ENCODE measurements around the gene PCDHA13. TPM values are rescaled to one million over a fixed set of nuclear protein-coding genes. Genes with fewer than 3 reads are reported as not detected.

The PCDHA13 gene
- total RNA-seq, 1 donor from 2014 or later: not detected

Other genes starting within 250 kb of the PCDHA13 start
- gene CD14, start 248.9 kb upstream of the PCDHA13 start, total RNA-seq: 0.51 and 0.56 TPM in 2 replicates
- 25.6 and 28.6 TPM in 2 replicates for gene TMCO6, start 242.7 kb upstream of the PCDHA13 start, total RNA-seq
- 67.9 and 72.9 TPM in 2 replicates for gene NDUFA2, start 234.5 kb upstream of the PCDHA13 start, total RNA-seq
- gene IK, start 234.3 kb upstream of the PCDHA13 start, total RNA-seq: 117 and 120 TPM in 2 replicates
- 33.0 and 35.7 TPM in 2 replicates for gene WDR55, start 217.2 kb upstream of the PCDHA13 start, total RNA-seq
- 3.9 and 4.5 TPM in 2 replicates for gene DND1, start 208.5 kb upstream of the PCDHA13 start, total RNA-seq
- gene HARS1, start 190.8 kb upstream of the PCDHA13 start, total RNA-seq: 92.9 and 96.9 TPM in 2 replicates
- gene HARS2, start 190.7 kb upstream of the PCDHA13 start, total RNA-seq: 32.0 and 34.6 TPM in 2 replicates
- 62.0 and 63.3 TPM in 2 replicates for gene ZMAT2, start 181.7 kb upstream of the PCDHA13 start, total RNA-seq
- not detected in 2 replicates for gene PCDHA1, start 96.0 kb upstream of the PCDHA13 start, total RNA-seq
- gene PCDHA2, start 87.3 kb upstream of the PCDHA13 start, total RNA-seq: not detected in 2 replicates
- not detected in 2 replicates for gene PCDHA3, start 81.1 kb upstream of the PCDHA13 start, total RNA-seq
- gene PCDHA4, start 75.1 kb upstream of the PCDHA13 start, total RNA-seq: not detected in 2 replicates
- gene PCDHA5, start 60.5 kb upstream of the PCDHA13 start, total RNA-seq: not detected in 2 replicates
- gene PCDHA6, start 54.2 kb upstream of the PCDHA13 start, total RNA-seq: not detected in 2 replicates
- not detected in 2 replicates for gene PCDHA7, start 47.9 kb upstream of the PCDHA13 start, total RNA-seq
- gene PCDHA8, start 40.9 kb upstream of the PCDHA13 start, total RNA-seq: not detected in 2 replicates
- gene PCDHA9, start 33.7 kb upstream of the PCDHA13 start, total RNA-seq: not detected in 2 replicates
- not detected in 2 replicates for gene PCDHA10, start 26.2 kb upstream of the PCDHA13 start, total RNA-seq
- gene PCDHA11, start 13.2 kb upstream of the PCDHA13 start, total RNA-seq: not detected in 2 replicates
- not detected in 2 replicates for gene PCDHA12, start 6.8 kb upstream of the PCDHA13 start, total RNA-seq
- not detected in 2 replicates for gene PCDHAC1, start 44.2 kb downstream of the PCDHA13 start, total RNA-seq
- not detected in 2 replicates for gene PCDHAC2, start 84.4 kb downstream of the PCDHA13 start, total RNA-seq
- not detected in 2 replicates for gene PCDHB1, start 169.2 kb downstream of the PCDHA13 start, total RNA-seq
- gene PCDHB2, start 212.5 kb downstream of the PCDHA13 start, total RNA-seq: 0.07 TPM in 1 of 2 replicates, not detected in the other
- gene PCDHB3, start 218.3 kb downstream of the PCDHA13 start, total RNA-seq: not detected in 2 replicates
- not detected in 2 replicates for gene PCDHB4, start 239.7 kb downstream of the PCDHA13 start, total RNA-seq

Measured in T-helper 1 cell treated with Interleukin-12 subunit alpha and Interleukin-12 subunit beta and Interleukin-4 antibody, amounts not matched to agents 30 ng/mL and 1 ng/mL, for 36 hours (primary cell).